Fibroblast of skin of left quadriceps (primary cell): ENCODE measurements around the gene COG5.
A peak's percentile ranks its signal among the peaks of the same experiment; 100 is the strongest.
"Not testable (repeated sequence)": the region's sequence is repeated elsewhere in the genome, so short reads cannot be mapped to it uniquely, and the experiment has no call there.

Source experiments
- DNase-seq, 2 experiments: peaks; one replicate each; pipeline ENCODE4 v3.0.0-alpha.2; 2013; ENCODE audit warnings: low read depth in 2 of 2

Gene COG5

DNA sequence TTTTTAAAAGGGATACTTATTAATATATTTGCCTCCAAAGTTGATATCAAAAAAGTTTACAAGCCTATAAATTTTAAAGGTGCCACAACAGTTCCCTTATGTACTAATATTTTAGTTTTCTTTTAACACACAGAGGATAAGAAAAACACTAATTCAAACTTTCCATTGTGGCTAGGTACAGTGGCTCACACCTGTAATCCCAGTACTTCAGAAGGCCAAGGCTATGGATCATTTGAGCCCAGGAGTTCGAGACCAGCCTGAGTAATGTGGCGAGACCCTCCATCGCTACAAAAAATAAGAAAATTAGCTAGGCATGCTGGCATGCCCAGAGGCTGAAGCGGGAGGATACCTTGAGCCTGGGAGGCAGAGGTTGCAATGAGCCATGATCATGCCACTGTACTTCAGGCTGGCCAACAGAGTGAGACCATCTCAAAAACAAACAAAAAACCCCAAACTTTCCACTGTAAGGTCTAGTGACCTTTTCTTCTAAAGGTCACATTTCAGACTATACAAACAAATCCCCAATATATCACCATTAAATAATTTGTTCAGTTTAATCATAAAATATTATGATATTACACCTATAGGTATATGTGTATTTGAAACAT, 287.4 kb downstream of the COG5 start:
- DNase-seq = no peak

DNA sequence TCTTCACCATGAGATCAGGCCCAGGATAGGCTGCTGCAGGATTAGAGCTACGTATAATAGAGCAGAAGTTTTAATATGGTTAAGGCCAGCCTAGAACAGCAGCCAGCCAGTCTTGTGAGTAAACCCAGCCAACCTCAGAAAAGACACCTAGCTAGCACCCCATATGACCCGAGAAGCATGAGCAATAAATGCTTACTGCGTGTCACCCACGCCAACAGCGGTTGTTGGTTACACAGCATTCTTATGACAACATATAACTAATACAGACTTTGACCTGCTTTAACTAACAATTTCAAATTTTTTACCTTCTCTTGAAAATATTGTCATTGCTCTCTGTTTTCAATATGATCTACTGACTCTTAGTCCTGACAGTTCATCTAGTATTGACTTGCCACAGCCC, 289.2 kb downstream of the COG5 start:
- DNase-seq = no peak

DNA sequence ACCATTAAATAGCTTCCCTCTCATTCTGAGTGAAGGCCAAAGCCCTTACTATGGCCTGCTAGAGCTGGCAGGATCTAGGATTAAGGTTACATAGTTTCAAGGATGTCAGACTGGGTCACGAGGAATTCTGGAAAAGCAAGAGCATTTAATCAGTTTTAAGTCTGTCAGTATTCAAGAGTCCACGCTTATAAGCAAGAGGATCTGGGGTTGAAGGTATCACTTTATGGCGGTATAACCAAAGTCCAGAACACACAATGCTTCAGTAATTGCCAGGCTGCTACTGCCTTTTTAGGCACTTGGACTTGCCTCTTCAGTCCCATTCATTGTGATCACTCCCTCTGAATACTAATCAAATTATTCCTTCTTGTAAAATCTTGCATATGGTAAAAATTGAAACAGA, 293.9 kb downstream of the COG5 start:
- DNase-seq = no peak

DNA sequence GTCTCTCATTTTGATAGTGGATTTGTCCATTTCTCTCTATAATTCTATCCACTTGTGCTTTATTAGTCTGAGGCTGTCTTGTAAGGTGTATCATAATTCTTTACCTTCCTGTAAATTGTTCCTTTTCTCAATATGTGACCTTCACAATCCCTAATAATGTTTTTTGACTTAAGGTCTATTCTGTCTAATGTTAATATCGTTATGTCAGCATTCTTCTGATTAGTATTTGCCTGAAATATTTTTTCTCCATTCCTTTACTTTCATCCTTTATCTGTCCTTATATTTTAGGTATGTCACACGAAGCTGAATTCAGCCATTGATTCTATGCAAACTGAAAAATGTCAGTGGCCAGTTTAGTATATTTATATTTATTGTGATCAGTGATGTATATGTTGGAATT, 295.1 kb downstream of the COG5 start:
- no peak for DNase-seq

DNA sequence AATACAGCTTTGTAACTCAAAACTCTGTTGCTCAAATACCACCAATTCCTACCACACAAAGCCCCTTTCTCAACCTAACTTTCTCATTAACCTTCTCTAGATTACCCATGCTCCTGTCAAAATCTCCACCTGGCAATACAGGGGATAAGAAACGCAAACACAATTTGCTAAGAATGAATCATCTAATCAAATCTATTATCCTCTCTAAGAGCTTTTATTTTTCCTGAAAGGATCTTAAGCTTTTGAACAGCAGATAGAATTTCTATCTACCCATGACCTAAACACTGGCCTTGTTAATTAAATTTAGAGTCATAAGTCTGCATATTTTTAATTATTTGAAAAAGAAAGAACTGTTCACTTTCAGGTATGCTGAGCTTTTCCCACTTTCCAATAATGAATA, 296.6 kb downstream of the COG5 start:
- no peak for DNase-seq

DNA sequence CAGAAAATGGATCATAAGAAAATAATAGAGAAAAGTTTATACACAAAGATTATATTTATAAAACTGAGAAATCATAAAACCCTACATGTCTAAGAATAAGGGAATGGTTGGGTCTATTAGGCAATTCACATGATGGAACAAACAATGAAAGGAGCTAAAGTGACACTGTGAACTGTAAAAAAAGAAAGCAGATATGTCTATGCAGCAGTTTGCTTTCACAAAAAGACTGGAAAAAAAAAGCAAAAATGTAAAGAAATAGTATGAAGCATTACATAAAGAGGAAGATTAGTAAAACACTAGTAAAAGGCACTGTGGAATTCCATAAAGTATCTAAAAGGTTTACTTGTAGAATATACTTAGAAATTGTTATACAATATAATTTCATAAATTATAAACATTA, 299.0 kb downstream of the COG5 start:
- no peak for DNase-seq

DNA sequence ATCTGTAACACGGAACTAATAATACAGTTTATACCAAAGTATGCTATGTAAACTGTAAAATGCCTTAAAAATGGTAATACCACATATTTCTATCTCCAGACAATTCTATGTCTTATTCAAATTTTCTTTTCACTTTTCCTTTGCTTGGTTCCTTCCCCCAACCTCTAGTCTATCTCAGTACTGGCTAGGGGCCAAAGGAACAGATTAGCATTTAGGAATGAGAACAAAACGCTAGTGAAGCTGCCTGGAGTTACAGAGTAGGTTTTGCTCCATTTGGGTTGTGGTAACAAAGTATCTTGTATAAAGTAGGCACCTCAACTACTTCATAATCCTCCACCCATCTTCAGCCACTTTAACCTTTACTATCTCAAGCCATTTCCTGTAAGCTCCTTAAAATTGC, 300.9 kb downstream of the COG5 start:
- no peak for DNase-seq

DNA sequence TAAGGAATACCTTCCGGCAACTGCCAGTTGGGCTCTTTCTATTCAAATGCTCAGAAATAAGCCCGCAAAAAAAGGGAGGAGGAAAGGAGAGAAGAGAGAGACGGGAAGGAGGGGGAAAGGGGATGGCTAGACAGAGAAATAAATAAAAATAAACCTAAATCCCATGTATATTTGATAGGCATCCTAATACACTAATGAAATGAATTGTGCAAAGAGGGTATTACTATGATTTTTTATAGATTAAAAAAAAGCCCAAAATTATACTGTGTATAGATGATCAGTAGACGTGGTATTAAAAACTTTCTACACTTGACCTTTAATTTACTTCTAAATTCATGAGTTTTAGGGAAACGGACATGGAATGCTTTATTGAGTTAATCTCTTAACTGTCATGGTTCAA, 305.0 kb downstream of the COG5 start:
- DNase-seq = no peak

DNA sequence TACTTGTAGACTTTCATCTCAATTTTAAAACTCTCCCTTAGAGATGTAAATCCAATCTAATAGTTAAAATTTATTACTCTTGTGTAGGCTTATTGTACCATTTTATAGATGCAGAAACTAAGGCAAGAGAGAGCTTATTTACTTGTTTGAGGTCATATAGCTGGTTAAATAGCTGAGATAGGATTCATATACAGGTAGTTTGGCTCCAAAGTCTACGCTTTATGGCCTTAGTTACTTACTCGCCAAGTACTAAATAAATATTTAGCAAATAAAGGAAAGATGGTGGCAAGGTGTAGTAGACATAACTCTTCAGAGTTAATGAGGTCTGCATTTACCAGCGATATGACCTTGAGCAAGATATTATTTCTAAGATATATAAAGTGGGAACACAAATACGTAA, 308.1 kb downstream of the COG5 start:
- DNase-seq = no peak

DNA sequence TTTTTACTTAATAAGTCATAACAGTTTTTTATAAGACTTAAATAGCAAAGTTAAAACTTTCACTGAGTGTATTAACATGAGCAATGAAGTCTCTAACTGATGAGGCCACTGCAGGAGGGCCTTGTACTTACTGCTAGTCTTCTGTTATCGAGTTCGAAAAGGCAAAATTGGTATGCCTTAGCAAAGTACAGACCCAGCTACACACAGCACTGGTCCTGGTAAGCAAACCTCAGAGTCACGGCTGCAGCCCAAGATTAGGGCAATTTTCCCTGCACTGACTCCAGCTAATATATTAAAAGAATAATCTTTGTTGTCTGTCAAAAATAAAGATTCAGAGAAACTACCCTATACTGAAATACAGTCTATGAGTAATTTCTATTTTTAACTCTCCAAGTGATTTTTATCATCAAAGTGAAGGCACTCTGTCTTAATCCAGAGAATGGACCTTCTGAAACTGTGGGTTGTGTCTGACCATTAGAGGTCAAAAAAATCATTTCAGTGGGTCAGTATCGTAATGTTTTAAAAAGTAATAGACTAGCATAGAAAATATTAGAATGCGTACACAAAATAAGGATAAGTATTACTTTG, 309.2 kb downstream of the COG5 start:
- DNase-seq = no peak

DNA sequence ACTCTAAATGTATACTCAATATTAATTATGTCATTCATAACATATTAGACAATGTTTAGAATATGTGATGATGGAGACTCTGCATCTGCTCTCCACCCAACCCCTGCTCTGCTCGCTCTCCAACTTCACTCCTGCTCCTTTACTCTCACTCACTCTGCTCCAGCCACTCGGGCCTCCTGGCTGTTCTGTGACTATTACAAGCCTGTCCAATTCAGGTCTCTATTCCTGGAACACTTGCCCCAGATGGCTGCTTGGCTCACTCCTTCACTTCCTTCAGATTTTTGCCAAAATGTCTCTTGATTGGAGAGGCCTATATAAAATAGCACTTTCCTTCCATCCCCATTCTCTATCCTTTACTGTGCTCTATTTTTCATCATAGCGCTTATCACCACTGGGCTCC, 310.1 kb downstream of the COG5 start:
- DNase-seq = no peak

DNA sequence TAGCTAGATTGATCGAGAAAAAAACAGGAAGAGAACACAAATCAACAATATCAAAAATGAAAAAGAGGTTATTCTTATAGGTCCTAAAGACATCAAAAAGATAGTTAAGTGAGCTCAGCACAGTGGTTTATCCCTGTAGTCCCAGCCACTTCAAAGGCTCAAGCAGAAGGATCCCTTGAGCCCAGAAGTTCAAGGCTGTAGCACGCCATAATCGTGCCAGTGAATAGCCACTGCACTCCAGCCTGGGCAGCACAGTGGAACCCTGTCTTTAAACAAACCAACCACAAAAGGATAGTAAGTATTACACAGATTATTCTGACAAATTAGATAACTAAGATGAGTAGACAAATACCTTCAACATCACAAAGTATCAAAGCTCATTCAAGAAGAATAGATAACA, 311.8 kb downstream of the COG5 start:
- no peak for DNase-seq

DNA sequence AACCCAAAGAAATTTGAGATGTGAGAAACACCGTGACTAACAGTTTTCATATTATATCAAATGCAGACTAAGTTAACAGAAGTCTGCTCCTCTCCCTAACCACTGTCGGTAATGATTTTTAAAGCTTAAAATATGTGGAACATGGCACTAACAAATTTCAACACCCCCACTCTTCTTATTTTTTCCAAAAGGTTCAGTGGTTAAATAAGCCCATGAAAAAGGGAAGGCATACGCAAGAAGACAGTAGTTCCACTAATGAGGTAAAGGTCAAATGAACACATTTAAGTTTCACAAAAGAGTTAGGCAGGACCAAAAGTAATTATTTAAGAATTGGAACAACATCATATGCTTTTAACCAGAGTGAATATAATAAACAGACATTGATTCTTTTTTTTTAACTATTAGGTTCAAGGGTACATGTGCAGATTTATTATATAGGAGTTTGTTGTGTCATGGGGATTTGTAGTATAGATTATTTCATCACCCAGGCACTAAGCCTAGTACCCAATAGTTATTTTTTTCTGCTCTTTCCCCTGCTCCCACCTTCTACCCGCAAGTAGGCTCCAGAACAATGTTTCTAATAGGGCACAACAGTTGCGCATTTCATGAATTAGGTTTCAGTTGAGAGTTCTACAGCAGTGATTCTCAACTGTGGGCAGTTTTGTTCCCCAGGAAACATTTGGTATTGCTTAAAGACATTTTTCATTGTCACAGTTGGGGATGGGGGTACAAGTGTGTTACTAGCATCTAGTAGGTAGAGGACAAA, 315.0 kb downstream of the COG5 start:
- no peak for DNase-seq

DNA sequence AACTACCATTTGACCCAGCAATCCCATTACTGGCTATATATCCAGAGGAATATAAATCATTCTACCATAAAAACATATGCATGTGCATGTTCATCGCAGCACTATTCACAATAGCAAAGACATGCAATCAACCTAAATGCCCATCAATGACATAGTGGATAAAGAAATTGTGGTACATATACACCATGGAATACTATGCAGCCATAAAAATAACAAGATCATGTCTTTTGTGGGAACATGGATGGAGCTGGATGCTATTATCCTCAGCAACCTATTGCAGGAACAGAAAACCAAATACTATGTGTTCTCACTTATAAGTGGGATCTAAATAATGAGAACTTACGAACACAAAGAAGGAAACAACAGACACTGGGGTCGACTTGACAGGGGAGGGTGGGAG, 316.9 kb downstream of the COG5 start:
- not testable (repeated sequence) for DNase-seq

DNA sequence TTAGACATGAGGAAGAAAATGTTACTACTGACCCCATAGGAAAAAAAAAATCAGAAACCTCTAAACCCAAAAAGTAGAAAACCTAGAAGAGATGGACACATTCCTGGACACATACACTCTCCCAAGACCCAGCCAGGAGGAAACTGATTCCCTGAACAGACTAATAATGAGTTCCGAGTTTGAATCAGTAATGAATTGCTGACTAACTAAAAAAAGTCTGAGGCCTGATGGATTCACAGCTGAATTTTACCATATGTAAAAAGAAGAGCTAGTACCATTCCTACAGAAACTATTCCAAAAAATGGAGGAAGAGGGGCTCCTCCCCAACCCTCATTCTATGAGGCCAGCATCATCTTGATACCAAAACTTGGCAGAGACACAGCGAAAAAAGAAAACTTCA, 319.1 kb downstream of the COG5 start:
- DNase-seq = no peak

DNA sequence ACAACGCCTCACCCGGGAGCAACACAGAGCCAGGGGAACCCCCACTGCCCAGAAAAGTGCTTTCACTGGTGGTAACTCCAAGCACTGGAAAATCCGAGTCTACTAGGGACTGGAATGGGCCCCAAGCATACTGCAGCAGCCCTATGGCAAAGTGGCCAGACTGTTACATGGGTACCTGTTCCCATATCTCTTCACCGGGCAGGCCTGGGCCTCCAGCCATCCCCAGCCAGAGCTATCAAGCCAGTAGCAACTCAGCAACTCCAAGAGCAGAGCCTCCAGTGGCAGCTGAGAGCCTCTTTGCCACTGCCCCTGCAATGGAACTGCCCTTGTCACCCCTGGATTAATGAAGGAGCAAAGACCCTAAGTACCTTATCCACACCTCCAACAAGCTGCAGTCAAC, 321.5 kb downstream of the COG5 start:
- no peak for DNase-seq

DNA sequence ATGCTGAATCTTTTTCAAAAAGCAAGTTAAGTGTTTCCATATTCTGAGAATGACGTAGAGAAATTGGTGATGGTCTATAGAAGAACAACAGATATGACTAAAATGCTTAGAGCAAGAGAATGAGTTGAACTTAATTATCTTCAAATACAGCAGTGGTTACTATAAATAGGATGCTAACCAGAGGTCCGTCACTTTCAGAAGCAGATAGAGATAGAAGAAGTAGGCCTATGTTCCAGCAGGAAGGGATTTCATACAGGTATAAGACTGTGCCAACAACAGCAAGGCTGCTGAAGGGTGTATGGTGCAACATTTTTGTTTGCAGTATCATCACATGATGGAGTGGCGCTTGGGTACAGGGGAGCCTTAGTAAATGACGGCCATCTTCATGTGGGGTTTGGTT, 326.3 kb downstream of the COG5 start:
- DNase-seq = no peak

DNA sequence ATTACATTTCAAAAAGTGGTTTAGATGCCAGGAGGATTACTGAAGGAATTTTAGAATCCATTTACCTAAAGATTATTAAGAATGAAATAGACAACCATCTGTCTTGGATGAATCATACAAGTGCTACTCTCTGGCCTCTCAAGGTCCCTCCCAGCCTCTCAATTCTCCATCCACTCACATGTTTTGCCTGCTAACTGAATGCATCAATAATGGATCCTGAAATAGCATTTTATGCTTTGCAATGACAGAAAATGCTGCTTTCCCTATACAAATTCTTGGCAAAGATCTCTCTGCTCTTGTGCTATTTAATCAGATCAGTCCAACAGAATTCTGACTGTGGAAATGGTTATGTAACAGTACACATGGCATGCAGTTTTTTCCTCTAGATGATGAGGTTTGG, 326.9 kb downstream of the COG5 start:
- DNase-seq = no peak

DNA sequence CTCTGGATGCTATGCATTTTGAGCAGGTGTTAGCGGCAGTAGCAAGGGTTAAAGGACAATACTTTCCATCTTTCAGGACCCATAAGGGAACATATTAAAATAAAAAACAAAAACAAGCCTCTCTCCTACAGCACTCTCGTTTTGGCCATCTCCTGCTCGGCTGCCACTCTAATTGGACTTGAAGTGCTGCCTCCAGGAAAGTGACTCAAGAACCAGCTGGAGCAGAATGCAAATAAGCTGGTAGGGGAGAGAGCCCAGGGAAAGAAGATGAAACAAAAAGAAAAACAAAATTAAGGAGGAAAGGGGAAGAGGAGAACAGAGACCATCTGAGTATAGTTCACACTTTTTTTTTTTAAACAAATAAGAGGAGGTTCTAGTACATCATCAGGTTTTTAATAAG, 329.3 kb downstream of the COG5 start:
- DNase-seq = no peak

DNA sequence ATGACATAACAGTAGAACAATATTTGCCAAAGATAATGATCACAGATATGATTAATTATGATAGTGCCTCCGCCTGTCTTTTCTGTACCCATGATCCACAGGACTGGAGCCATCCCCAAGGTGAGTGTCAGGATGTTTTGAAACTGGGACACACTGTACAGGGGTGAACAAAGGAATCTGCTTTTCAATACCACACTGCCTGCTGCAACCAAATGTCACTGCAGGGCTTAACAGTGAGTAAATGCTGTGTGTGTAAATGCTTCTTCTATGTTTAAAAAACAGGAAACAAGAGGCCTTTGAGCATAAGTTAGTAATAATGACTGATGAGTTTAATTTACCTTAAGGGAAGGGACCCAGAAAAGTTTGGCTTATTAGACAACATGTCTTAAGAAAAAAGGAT, 329.7 kb downstream of the COG5 start:
- DNase-seq = no peak

DNA sequence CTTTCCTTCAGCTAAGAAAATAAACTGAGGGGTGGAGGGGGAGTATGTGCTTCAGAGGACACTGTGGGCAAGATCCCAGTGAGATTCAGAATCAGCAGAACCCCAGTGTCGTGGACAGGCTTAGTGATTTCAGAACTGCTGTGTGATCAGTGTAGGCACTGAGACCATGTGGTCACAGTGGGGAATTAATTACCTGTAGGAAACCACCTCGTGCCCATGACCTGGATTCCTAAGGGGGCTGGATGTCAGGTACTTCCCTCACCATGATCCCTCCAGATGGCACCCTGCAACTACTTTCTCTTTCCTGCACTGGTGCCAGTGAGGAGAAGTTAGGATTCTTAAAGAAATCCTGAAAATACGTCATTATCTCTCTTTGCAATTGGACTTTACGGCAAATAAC, 330.5 kb downstream of the COG5 start:
- no peak for DNase-seq

DNA sequence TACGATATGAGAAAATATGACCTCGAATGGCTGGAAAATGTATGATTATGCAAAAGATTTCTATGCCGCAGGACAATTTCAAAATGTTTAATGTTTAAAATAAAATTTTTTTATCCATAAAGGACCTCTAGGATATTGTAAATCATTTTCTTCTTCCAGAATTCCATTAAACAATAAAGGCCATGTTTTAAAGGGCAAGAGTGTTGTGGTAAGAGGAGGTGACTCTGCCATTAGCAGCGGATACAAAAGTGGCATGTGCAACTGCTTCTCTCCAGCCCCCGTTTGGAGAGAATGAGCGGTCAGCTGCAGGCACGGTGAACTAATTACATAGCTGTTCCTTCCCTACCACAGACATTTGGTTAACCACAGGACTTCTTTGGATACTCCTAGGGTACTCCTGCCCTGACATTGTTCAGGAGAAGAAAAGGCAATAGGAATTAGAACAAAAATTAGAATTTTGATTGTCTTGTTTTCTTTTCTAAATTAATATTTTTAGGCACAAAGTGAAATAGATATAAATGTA, 331.1 kb downstream of the COG5 start:
- peak in 1 of 2 experiments; percentile 15 for DNase-seq

DNA sequence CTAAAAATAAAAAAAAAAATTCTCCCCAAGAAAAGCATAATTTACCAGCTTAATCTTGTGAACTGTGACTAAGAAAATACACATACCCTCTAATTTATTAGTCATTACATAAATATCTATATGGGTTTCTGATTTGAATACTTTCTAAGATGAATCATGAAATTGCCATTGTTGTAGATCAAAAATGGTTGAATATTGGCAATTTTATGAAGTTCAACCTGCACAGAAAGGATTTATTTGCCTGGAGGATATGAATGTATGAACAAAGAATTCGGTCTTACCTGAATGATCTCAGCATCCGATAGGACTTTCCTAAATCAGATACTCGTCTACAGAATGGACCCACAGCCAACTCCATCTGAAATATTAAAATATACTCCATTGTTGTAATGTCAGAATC, 333.4 kb downstream of the COG5 start:
- DNase-seq = no peak
